ENCODE results near the gene SPRR5.
A peak's percentile ranks its signal among the peaks of the same experiment; 100 is the strongest.

SPRR5 gene

DNA sequence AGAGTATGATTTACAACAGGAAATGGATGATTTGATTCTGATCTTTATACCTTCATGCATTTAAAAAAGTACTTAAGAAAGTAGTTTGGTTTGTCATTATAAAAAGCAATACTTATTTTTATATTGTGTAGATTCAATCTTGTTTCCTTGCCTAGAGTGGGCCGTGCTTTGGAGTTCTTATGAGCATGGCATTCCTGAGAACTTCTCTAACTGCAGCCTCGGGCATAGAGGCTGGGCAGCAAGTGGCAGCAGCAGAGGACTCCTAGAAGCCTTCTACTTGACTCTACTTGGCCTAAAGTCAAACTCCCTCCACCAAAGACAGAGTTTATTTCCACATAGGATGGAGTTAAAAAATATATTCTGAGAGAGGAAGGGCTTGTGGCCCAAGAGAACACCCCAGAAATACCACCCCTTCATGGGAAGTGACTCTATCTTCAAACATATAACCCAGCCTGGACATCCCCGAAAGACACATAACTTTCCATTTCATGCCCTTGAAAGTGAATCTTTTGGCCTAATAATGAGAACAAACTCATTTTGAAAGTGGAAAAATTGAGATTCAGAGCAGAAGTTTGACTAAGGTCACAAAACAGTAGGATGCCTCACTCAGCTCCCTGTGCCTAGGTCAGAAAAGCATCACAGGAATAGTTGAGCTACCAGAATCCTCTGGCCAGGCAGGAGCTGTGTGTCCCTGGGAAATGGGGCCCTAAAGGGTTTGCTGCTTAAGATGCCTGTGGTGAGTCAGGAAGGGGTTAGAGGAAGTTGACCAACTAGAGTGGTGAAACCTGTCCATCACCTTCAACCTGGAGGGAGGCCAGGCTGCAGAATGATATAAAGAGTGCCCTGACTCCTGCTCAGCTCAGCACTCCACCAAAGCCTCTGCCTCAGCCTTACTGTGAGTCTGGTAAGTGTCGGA, 39.1 kb upstream of the SPRR5 start, which contains the start of gene IVL:
Gene IVL (plus strand): TSS at position 861 of the 916 bp plus-strand sequence. CDS start 1,252 bp downstream, outside the sequence.
- TF ChIP-seq, protein P1, sequence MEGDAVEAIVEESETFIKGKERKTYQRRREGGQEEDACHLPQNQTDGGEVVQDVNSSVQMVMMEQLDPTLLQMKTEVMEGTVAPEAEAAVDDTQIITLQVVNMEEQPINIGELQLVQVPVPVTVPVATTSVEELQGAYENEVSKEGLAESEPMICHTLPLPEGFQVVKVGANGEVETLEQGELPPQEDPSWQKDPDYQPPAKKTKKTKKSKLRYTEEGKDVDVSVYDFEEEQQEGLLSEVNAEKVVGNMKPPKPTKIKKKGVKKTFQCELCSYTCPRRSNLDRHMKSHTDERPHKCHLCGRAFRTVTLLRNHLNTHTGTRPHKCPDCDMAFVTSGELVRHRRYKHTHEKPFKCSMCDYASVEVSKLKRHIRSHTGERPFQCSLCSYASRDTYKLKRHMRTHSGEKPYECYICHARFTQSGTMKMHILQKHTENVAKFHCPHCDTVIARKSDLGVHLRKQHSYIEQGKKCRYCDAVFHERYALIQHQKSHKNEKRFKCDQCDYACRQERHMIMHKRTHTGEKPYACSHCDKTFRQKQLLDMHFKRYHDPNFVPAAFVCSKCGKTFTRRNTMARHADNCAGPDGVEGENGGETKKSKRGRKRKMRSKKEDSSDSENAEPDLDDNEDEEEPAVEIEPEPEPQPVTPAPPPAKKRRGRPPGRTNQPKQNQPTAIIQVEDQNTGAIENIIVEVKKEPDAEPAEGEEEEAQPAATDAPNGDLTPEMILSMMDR (IDR thresholded peaks at IDR 0.05): no peak
- no peak for TF ChIP-seq ZFX (IDR thresholded peaks at IDR 0.05; ENCODE audit: borderline replicate concordance)
- H3K27ac ChIP-seq: no peak within 1 kb of the TSS

DNA sequence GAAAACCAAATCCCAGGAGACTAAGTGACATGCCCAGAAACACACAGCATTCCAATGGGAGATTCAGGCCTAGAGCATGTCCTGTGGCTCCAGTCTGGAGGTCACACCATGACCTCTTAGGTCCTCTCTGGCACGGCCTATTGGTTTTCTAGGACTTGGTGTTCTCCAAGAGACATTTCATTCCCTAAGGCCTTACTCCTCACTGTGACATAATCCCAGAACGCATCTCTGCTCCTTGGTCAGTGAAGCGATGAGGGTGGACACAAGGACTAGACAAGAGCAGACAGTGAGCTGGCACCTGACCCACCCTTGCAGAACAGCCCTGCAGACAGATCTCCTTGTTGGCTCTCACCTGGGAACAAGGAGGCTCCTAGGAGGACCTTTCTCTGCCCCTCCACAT, 37.8 kb upstream of the SPRR5 start:
- no peak for TF ChIP-seq ZFX (IDR thresholded peaks at IDR 0.05; ENCODE audit: borderline replicate concordance)
- TF ChIP-seq, protein P1 (IDR thresholded peaks at IDR 0.05): no peak
- no peak overlapping the region for H3K27ac ChIP-seq

DNA sequence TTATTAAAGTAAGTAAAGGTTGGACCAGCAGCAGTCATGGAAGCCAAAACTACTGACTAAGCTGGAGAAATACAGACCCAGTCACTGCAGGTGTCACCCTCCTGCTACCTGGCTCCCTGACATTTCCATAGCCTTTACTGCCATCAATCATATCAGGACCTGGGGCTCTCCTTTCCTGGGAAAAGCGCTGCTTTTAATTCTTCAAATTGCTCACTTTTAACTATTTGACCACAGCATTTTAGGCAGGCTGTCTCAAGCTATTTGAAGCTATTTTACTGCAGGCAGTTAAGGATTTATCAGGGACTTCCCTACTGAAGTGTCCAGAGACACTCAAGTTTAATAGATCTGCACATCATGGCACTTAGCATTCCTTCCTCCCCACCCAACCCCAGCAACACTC, 34.5 kb upstream of the SPRR5 start:
- H3K27ac ChIP-seq: no peak overlapping the region
- TF ChIP-seq ZFX (IDR thresholded peaks at IDR 0.05; ENCODE audit: borderline replicate concordance): no peak
- TF ChIP-seq, protein P1 (IDR thresholded peaks at IDR 0.05): no peak

DNA sequence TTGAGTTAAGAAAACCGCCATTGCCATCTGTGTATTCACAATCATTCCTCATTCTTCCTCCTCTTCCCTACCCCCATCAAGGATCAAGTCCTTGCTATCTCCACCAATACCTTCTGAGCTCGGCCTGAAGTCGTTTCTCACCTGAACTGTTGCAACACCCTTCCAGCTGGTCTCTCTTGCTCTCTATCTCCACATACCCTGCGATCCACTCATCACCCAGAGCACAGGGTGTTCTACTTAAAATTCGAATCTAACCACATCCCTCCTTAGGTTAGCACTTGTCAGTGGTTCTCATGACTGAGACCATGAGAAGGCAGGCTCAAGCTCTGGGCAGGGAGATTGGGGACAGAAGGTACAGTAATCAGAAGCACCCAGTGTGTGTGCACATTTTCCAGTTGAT, 34.1 kb upstream of the SPRR5 start:
- H3K27ac ChIP-seq: no peak overlapping the region
- TF ChIP-seq, protein P1 (IDR thresholded peaks at IDR 0.05): no peak

DNA sequence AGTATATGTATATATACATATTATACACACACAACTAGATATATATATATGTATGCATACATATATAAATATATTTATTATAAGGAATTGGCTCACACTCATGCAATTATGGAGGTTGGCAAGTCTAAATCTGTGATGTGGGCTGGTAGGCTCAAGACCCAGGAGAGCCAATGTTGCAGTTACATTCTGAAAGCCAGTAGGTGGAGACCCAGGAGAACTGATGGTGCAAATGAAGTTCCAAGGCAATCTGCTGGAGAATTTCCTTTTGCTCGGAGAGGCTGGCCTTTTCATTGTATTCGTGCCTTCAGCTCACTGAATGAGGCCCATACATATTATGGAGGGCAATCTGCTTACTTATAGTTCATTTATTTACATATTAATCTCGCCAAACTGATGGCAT, 29.2 kb upstream of the SPRR5 start:
- no peak overlapping the region for H3K27ac ChIP-seq
- TF ChIP-seq ZFX (IDR thresholded peaks at IDR 0.05; ENCODE audit: borderline replicate concordance): no peak
- TF ChIP-seq, protein P1 (IDR thresholded peaks at IDR 0.05): peak; percentile 57

DNA sequence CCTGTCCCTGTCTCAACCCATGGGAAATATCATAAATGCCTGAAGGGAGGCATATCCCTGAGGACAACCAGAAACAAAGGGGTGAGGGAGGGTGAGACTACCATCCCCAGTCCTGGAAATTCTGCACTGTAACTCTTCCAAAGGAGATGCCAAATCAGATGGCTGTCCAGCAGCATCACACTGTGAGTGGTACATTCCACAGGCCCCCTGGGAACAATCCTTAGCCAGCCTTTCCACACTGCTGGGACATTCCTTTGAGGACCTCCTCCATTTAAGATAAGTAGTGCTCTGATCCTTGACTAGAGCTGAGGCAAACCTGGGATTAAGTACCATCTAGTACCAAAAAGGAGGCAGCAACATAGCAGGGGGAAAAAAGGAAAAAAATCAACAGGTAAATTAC, 27.9 kb upstream of the SPRR5 start:
- TF ChIP-seq ZFX (IDR thresholded peaks at IDR 0.05; ENCODE audit: borderline replicate concordance): no peak
- TF ChIP-seq, protein P1 (IDR thresholded peaks at IDR 0.05): no peak

DNA sequence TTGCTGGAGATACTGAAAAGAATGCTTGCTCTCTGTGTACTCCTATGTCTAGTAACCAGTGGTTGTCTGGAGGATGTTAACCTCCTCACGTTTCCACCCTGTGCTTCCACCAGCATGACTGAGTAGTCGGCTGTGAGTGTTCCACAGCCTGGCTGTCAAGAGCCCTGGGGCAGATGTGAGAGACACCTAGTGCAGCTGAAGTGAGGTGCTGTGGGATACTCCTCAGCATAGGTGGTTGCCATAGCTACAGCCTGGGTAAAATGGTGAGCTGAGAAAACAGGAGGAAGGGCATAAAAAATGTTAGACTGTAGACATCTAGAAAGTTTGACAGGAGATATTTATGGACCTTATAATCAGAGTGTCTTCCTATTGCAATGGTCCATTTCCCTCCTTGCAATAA, 22.8 kb upstream of the SPRR5 start:
- H3K27ac ChIP-seq: no peak overlapping the region
- TF ChIP-seq, protein P1 (IDR thresholded peaks at IDR 0.05): no peak
- TF ChIP-seq ZFX (IDR thresholded peaks at IDR 0.05; ENCODE audit: borderline replicate concordance): no peak

More for the DNA sequence above, 27.9 kb upstream of the SPRR5 start:
- H3K27ac ChIP-seq: no peak overlapping the region

All from 22Rv1 (cell line).